Measurements from ENCODE around the gene TMEM207.

TMEM207 gene

GRCh38 chr3:190455828-190456227, 6.1 kb upstream of the TMEM207 start:
- no peak overlapping the region for H3K27ac ChIP-seq
- H3K79me2 ChIP-seq = no peaks in the 10 kb centered on the region
- no peaks in the 10 kb centered on the region for H3K9me3 ChIP-seq (ENCODE audit: control insufficient read depth, low read length)
- no peaks in the 10 kb centered on the region for H3K36me3 ChIP-seq (ENCODE audit: control insufficient read depth, insufficient read depth, low read length)
- H3K4me2 ChIP-seq (ENCODE audit: low read length) = no peak overlapping the region
- no peak overlapping the region for H3K4me3 ChIP-seq (ENCODE audit: low read depth, low read length)
- no peak for TF ChIP-seq CTCF (IDR thresholded peaks at IDR 0.05)
- no peak overlapping the region for H3K9ac ChIP-seq
- no peaks in the 10 kb centered on the region for H3K27me3 ChIP-seq (ENCODE audit: control insufficient read depth, insufficient read depth, low read length)
- no peaks in the 10 kb centered on the region for H3K4me1 ChIP-seq
- H2AFZ ChIP-seq = no peak overlapping the region

- Histone ChIP-seq H3K9me3 (ENCODE audit: control insufficient read depth, low read length) (no peaks in the 10 kb centered on the region), H3K4me2 (ENCODE audit: low read length) (no peak overlapping the region), H2AFZ (no peak overlapping the region), H3K4me1 (no peaks in the 10 kb centered on the region), H3K27ac (no peak overlapping the region), H3K36me3 (ENCODE audit: control insufficient read depth, insufficient read depth, low read length) (no peaks in the 10 kb centered on the region), H3K9ac (no peak overlapping the region), H3K27me3 (ENCODE audit: control insufficient read depth, insufficient read depth, low read length) (no peaks in the 10 kb centered on the region), H3K4me3 (ENCODE audit: low read depth, low read length) (no peak overlapping the region), H3K79me2 (no peaks in the 10 kb centered on the region)
- TF ChIP-seq CTCF (IDR thresholded peaks at IDR 0.05) = no peak
Observed at GRCh38 chr3:190448256-190448655, 1.4 kb downstream of the TMEM207 start.

GRCh38 chr3:190446573-190447279, 3.0 kb downstream of the TMEM207 start:
- no peak overlapping the region for H2AFZ ChIP-seq
- no peaks in the 10 kb centered on the region for H3K4me1 ChIP-seq
- no peaks in the 10 kb centered on the region for H3K27me3 ChIP-seq (ENCODE audit: control insufficient read depth, insufficient read depth, low read length)
- TF ChIP-seq CTCF (IDR thresholded peaks at IDR 0.05) = no peak
- no peak overlapping the region for H3K4me2 ChIP-seq (ENCODE audit: low read length)
- H3K9me3 ChIP-seq (ENCODE audit: control insufficient read depth, low read length) = no peaks in the 10 kb centered on the region
- no peak overlapping the region for H3K9ac ChIP-seq
- no peaks in the 10 kb centered on the region for H3K79me2 ChIP-seq
- H3K4me3 ChIP-seq (ENCODE audit: low read depth, low read length) = no peak overlapping the region
- no peak overlapping the region for H3K27ac ChIP-seq
- H3K36me3 ChIP-seq (ENCODE audit: control insufficient read depth, insufficient read depth, low read length) = no peaks in the 10 kb centered on the region

GRCh38 chr3:190444576-190445145, 5.0 kb downstream of the TMEM207 start:
- no peaks in the 10 kb centered on the region for H3K79me2 ChIP-seq
- no peak overlapping the region for H3K4me2 ChIP-seq (ENCODE audit: low read length)
- no peak for TF ChIP-seq CTCF (IDR thresholded peaks at IDR 0.05)
- H2AFZ ChIP-seq = no peak overlapping the region
- no peaks in the 10 kb centered on the region for H3K9me3 ChIP-seq (ENCODE audit: control insufficient read depth, low read length)
- no peaks in the 10 kb centered on the region for H3K4me1 ChIP-seq
- no peak overlapping the region for H3K9ac ChIP-seq
- no peak overlapping the region for H3K27ac ChIP-seq
- H3K27me3 ChIP-seq (ENCODE audit: control insufficient read depth, insufficient read depth, low read length) = no peaks in the 10 kb centered on the region
- no peak overlapping the region for H3K4me3 ChIP-seq (ENCODE audit: low read depth, low read length)
- no peaks in the 10 kb centered on the region for H3K36me3 ChIP-seq (ENCODE audit: control insufficient read depth, insufficient read depth, low read length)

GRCh38 chr3:190444006-190444405, 5.7 kb downstream of the TMEM207 start:
- H3K4me1 ChIP-seq = no peaks in the 10 kb centered on the region
- no peak overlapping the region for H3K4me3 ChIP-seq (ENCODE audit: low read depth, low read length)
- H3K9ac ChIP-seq = no peak overlapping the region
- no peak overlapping the region for H3K4me2 ChIP-seq (ENCODE audit: low read length)
- H3K9me3 ChIP-seq (ENCODE audit: control insufficient read depth, low read length) = no peaks in the 10 kb centered on the region
- H2AFZ ChIP-seq = no peak overlapping the region
- no peaks in the 10 kb centered on the region for H3K27me3 ChIP-seq (ENCODE audit: control insufficient read depth, insufficient read depth, low read length)
- H3K36me3 ChIP-seq (ENCODE audit: control insufficient read depth, insufficient read depth, low read length) = no peaks in the 10 kb centered on the region
- TF ChIP-seq CTCF (IDR thresholded peaks at IDR 0.05) = no peak
- H3K79me2 ChIP-seq = no peaks in the 10 kb centered on the region
- H3K27ac ChIP-seq = no peak overlapping the region
